SU-DHL-6 (cell line): Measurements from ENCODE around the gene FARP2.

Experiments
- H2AFZ ChIP-seq: fragments of 200-600 bp; sonication (generic); 2 replicates; pipeline ENCODE4 v1.6.1; 2014; ENCODE audit warnings: low read depth, mild to moderate bottlenecking, moderate library complexity, mixed read lengths, antibody characterized with exemption, low read length; ENCODE audit not compliant: severe bottlenecking
- H3F3A ChIP-seq: fragments of 200-600 bp; shearing (Covaris generic); 2 replicates; pipeline ENCODE4 v1.6.0; 2016; ENCODE audit warnings: antibody characterized with exemption, mild to moderate bottlenecking; ENCODE audit not compliant: insufficient read depth
- H3K27ac ChIP-seq: fragments of 200-600 bp; sonication (generic); 2 replicates; pipeline ENCODE4 v1.5.1; 2016; ENCODE audit warnings: low read depth, mild to moderate bottlenecking, low read length, moderate library complexity, mixed read lengths
- H3K27me3 ChIP-seq: fragments of 200-600 bp; sonication (generic), shearing (Covaris generic); 2 replicates; pipeline ENCODE4 v1.6.0; 2014; ENCODE audit warnings: mild to moderate bottlenecking, low read length
- H3K36me3 ChIP-seq: fragments of 200-600 bp; sonication (generic); 2 replicates; pipeline ENCODE4 v1.6.1; 2014; ENCODE audit warnings: mild to moderate bottlenecking, low read length, mixed read lengths
- H3K4me2 ChIP-seq: fragments of 300-600, 200-600 bp; shearing (Covaris generic), sonication (generic); 2 replicates; pipeline ENCODE4 v1.6.0; 2014; ENCODE audit warnings: low read length, low read depth, mild to moderate bottlenecking; ENCODE audit not compliant: poor library complexity, severe bottlenecking
- H3K4me3 ChIP-seq: fragments of 200-600 bp; sonication (generic); 2 replicates; pipeline ENCODE4 v1.5.1; 2014; ENCODE audit warnings: antibody characterized with exemption, low read length, mild to moderate bottlenecking, mixed read lengths; ENCODE audit not compliant: insufficient read depth, poor library complexity, severe bottlenecking
- H3K79me2 ChIP-seq: fragments of 200-600 bp; sonication (generic); 2 replicates; pipeline ENCODE4 v1.6.1; 2014; ENCODE audit warnings: mild to moderate bottlenecking, low read length, moderate library complexity; ENCODE audit not compliant: insufficient read depth
- H3K9ac ChIP-seq: fragments of 200-600 bp; sonication (generic); 2 replicates; pipeline ENCODE4 v1.7.0; 2014; ENCODE audit warnings: mild to moderate bottlenecking, low read length
- H3K9me2 ChIP-seq: fragments of 200-600 bp; sonication (generic); replicated peaks from 2 replicates; pipeline ENCODE4 v1.6.1; 2014; ENCODE audit warnings: low read length; ENCODE audit not compliant: insufficient read depth
- H3K9me3 ChIP-seq: fragments of 200-600 bp; sonication (generic); 2 replicates; pipeline ENCODE4 v1.6.1; 2014; ENCODE audit warnings: low read length, mixed read lengths; ENCODE audit not compliant: insufficient read depth
- H4K20me1 ChIP-seq: fragments of 200-600 bp; sonication (generic); 2 replicates; pipeline ENCODE4 v1.6.1; 2014; ENCODE audit warnings: low read depth, mild to moderate bottlenecking, antibody characterized with exemption, low read length, moderate library complexity, mixed read lengths
- EZH2phosphoT487 ChIP-seq: fragments of 200-600 bp; sonication (generic), shearing (Covaris generic); conservative IDR thresholded peaks from 2 replicates; pipeline ENCODE4 v1.6.1; 2018; ENCODE audit warnings: mild to moderate bottlenecking, antibody characterized with exemption, low read length, moderate library complexity, mixed read lengths
- TF ChIP-seq, protein P1 (sequence below): fragments of 200-600 bp; sonication (generic); IDR thresholded peaks from one replicate; pipeline ENCODE4 v1.5.1; 2017; ENCODE audit warnings: antibody characterized with exemption, mild to moderate bottlenecking, low read length, moderate library complexity; ENCODE audit not compliant: insufficient read depth, poor library complexity, severe bottlenecking

Gene FARP2

DNA sequence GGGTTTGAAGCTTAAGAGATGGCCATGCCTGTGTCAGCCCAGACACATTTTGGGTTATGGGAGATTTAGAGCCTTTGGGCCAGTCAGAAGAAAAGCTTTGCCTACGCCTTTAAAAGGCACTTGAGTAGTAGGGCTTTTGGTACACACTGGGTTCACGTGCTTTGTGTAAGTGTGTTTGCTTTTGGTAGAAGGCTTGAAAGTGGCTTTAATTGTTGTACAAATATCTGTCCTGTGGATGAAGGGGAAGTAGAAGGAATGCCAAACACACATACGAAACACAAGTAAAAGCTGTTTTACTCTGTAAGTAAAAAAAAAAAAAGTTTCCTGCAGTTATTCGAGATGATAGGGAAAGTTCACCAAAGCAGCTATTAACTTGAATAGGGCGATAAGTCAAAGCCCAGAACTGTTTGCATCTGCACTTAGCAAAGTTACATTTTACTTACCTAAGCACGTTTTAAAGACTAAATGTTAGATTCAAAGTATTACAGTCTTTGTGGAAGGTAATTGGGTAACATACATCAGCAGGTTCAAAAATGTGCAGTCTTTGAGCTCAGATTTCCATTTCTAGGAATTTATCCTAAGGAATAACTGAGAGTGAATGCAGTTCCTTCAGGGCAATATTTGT is 76.9 kb downstream of the FARP2 start:
- Histone ChIP-seq H3K36me3 (no peaks in the 10 kb centered on the region), H3K79me2 (no peaks in the 10 kb centered on the region), H3K9me3 (no peaks in the 10 kb centered on the region), H3K9me2 (no peaks in the 10 kb centered on the region), H3F3A (no peaks in the 10 kb centered on the region), H3K4me3 (no peak overlapping the region), H3K4me2 (no peak overlapping the region), H3K27me3 (no peaks in the 10 kb centered on the region), H3K9ac (no peak overlapping the region), H2AFZ (no peak overlapping the region), H4K20me1 (no peaks in the 10 kb centered on the region), H3K27ac (no peak overlapping the region)
- no peak for TF ChIP-seq EZH2phosphoT487
- TF ChIP-seq, protein P1, sequence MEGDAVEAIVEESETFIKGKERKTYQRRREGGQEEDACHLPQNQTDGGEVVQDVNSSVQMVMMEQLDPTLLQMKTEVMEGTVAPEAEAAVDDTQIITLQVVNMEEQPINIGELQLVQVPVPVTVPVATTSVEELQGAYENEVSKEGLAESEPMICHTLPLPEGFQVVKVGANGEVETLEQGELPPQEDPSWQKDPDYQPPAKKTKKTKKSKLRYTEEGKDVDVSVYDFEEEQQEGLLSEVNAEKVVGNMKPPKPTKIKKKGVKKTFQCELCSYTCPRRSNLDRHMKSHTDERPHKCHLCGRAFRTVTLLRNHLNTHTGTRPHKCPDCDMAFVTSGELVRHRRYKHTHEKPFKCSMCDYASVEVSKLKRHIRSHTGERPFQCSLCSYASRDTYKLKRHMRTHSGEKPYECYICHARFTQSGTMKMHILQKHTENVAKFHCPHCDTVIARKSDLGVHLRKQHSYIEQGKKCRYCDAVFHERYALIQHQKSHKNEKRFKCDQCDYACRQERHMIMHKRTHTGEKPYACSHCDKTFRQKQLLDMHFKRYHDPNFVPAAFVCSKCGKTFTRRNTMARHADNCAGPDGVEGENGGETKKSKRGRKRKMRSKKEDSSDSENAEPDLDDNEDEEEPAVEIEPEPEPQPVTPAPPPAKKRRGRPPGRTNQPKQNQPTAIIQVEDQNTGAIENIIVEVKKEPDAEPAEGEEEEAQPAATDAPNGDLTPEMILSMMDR = no peak

DNA sequence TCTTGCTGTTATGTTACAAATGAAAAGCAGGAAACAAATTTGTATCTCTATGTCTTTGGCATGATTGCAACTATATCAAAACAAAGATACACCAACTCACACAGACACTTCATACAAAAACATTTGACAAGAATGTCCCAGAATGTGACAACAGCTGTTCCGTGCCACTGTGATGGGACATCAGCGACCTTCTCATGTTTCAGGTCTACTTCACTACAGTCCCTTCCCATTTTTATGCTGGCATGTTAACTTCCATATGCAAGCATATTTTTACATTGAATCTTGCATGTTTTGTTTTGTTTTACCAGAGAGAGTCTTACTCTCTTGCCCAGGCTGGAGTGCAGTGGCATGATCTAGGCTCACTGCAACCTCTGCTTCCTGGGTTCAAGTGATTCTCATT is 81.1 kb downstream of the FARP2 start:
- Histone ChIP-seq H3K36me3 (no peaks in the 10 kb centered on the region), H4K20me1 (no peaks in the 10 kb centered on the region), H3K27ac (no peak overlapping the region), H3K79me2 (no peaks in the 10 kb centered on the region), H2AFZ (no peak overlapping the region), H3F3A (no peaks in the 10 kb centered on the region), H3K9me2 (no peaks in the 10 kb centered on the region), H3K4me3 (no peak overlapping the region), H3K9ac (no peak overlapping the region), H3K27me3 (no peaks in the 10 kb centered on the region), H3K4me2 (no peak overlapping the region), H3K9me3 (no peaks in the 10 kb centered on the region)
- no peak for TF ChIP-seq EZH2phosphoT487
- TF ChIP-seq, protein P1 = no peak

DNA sequence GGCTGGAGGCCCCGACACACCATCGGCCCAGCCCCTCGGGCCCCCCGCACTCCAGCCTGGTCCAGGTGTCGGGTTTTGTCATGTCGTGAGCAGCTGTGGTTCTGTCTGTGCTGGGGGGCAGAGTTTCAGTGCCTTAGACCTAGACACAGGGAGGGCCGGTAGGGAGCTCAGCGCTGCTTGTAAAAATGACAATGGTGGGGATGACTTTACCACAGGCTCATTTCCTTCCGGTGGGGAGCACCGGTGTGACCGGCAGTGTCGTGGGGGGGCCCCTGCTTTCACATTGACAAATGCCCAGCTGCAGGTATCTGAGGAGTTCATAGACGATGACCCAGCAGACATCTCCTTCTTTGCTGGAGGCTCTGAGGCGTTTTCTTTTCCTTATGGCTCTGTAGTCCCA is 85.4 kb downstream of the FARP2 start:
- H3K9ac ChIP-seq = no peak overlapping the region
- H3K9me3 ChIP-seq = no peaks in the 10 kb centered on the region
- no peak overlapping the region for H3K27ac ChIP-seq
- H3K79me2 ChIP-seq = no peaks in the 10 kb centered on the region
- H2AFZ ChIP-seq = no peak overlapping the region
- H3K27me3 ChIP-seq = no peaks in the 10 kb centered on the region
- H3K4me2 ChIP-seq = no peak overlapping the region
- no peaks in the 10 kb centered on the region for H3K9me2 ChIP-seq
- no peaks in the 10 kb centered on the region for H4K20me1 ChIP-seq
- no peak overlapping the region for H3K4me3 ChIP-seq
- no peaks in the 10 kb centered on the region for H3F3A ChIP-seq
- H3K36me3 ChIP-seq = no peaks in the 10 kb centered on the region
- no peak for TF ChIP-seq EZH2phosphoT487
- TF ChIP-seq, protein P1 = no peak
